H9 (cell line): Measurements from ENCODE around the gene SRSF2. TPM values are rescaled to one million over a fixed set of nuclear protein-coding genes. Genes with fewer than 3 reads are reported as not detected.

Source experiments
- DNase-seq: peaks from one replicate; pipeline ENCODE4 v3.0.0-alpha.2; 2017
- H2AFZ ChIP-seq: one replicate; pipeline ENCODE4 v1.6.1; 2013; ENCODE audit warnings: mild to moderate bottlenecking, low read length, control low read depth, moderate library complexity
- H2AK5ac ChIP-seq: 2 replicates; pipeline ENCODE4 v1.6.1; 2013; ENCODE audit warnings: low read length, control low read depth, mixed read lengths; ENCODE audit not compliant: insufficient read length
- H2BK120ac ChIP-seq: one replicate; pipeline ENCODE4 v1.6.1; 2013; ENCODE audit warnings: low read depth, mild to moderate bottlenecking, low read length, control low read depth, inconsistent platforms; ENCODE audit not compliant: poor library complexity, severe bottlenecking
- H2BK12ac ChIP-seq: 2 replicates; pipeline ENCODE4 v1.6.1; 2013; ENCODE audit warnings: low read length, control low read depth, mixed read lengths, low read depth; ENCODE audit not compliant: insufficient read length
- H2BK15ac ChIP-seq: 2 replicates; pipeline ENCODE4 v1.6.1; 2013; ENCODE audit warnings: low read depth, low read length, control low read depth
- H2BK20ac ChIP-seq: one replicate; pipeline ENCODE4 v1.6.1; 2013; ENCODE audit warnings: low read depth, mild to moderate bottlenecking, low read length, control low read depth, inconsistent platforms; ENCODE audit not compliant: poor library complexity, severe bottlenecking
- H2BK5ac ChIP-seq: 2 replicates; pipeline ENCODE4 v1.6.1; 2013; ENCODE audit warnings: low read length, control low read depth, mixed read lengths; ENCODE audit not compliant: insufficient read length
- H3K14ac ChIP-seq: 2 replicates; pipeline ENCODE4 v1.6.1; 2013; ENCODE audit warnings: low read length, control low read depth; ENCODE audit not compliant: insufficient read depth
- H3K18ac ChIP-seq: 2 replicates; pipeline ENCODE4 v1.6.1; 2013; ENCODE audit warnings: low read depth, mild to moderate bottlenecking, mixed read lengths, low read length, control low read depth; ENCODE audit not compliant: insufficient read length
- H3K23ac ChIP-seq: 2 replicates; pipeline ENCODE4 v1.6.1; 2013; ENCODE audit warnings: low read length, control low read depth, mixed read lengths, low read depth; ENCODE audit not compliant: insufficient read length
- H3K23me2 ChIP-seq: 2 replicates; pipeline ENCODE4 v1.6.1; 2013; ENCODE audit warnings: low read depth, mild to moderate bottlenecking, mixed read lengths, low read length, control low read depth; ENCODE audit not compliant: insufficient read length, poor library complexity, severe bottlenecking
- H3K27ac ChIP-seq: 2 replicates; pipeline ENCODE4 v1.5.1; 2013; ENCODE audit warnings: low read length, control low read depth, mixed read lengths, low read depth; ENCODE audit not compliant: insufficient read length
- H3K27me3 ChIP-seq: 2 replicates; pipeline ENCODE4 v1.6.1; 2013; ENCODE audit warnings: low read length, control low read depth, inconsistent platforms; ENCODE audit not compliant: insufficient read depth
- H3K4ac ChIP-seq: 2 replicates; pipeline ENCODE4 v1.6.1; 2013; ENCODE audit warnings: low read depth, mild to moderate bottlenecking, control low read depth, inconsistent platforms, low read length, moderate library complexity
- H3K4me1 ChIP-seq: 2 replicates; pipeline ENCODE4 v1.6.1; 2013; ENCODE audit warnings: low read length, control low read depth, inconsistent platforms; ENCODE audit not compliant: insufficient read depth
- H3K4me2 ChIP-seq: 2 replicates; pipeline ENCODE4 v1.6.1; 2013; ENCODE audit warnings: low read length, control low read depth, mixed read lengths; ENCODE audit not compliant: insufficient read length, insufficient read depth
- H3K56ac ChIP-seq: 2 replicates; pipeline ENCODE4 v1.6.1; 2013; ENCODE audit warnings: low read depth, mild to moderate bottlenecking, mixed read lengths, low read length, control low read depth; ENCODE audit not compliant: insufficient read length
- H3K79me1 ChIP-seq: 2 replicates; pipeline ENCODE4 v1.6.1; 2013; ENCODE audit warnings: low read depth, mild to moderate bottlenecking, moderate library complexity, low read length, control low read depth, inconsistent platforms; ENCODE audit not compliant: insufficient read depth, poor library complexity, severe bottlenecking
- H3K79me2 ChIP-seq: 2 replicates; pipeline ENCODE4 v1.6.1; 2013; ENCODE audit warnings: low read length, control low read depth, inconsistent platforms; ENCODE audit not compliant: insufficient read depth
- H3K9ac ChIP-seq: 2 replicates; pipeline ENCODE4 v1.6.1; 2013; ENCODE audit warnings: low read length, control low read depth, mixed read lengths; ENCODE audit not compliant: insufficient read length; ENCODE audit errors: extremely low read depth
- H3K9me3 ChIP-seq: one replicate; pipeline ENCODE4 v1.6.1; 2013; ENCODE audit warnings: low read depth, low read length, inconsistent platforms; ENCODE audit not compliant: control insufficient read depth
- H3T11ph ChIP-seq: one replicate; pipeline ENCODE4 v1.6.1; 2013; ENCODE audit warnings: mild to moderate bottlenecking, low read length, control low read depth, inconsistent platforms
- H4K20me1 ChIP-seq: one replicate; pipeline ENCODE4 v1.6.1; 2013; ENCODE audit not compliant: control insufficient read depth, insufficient read length, insufficient read depth
- H4K5ac ChIP-seq: 2 replicates; pipeline ENCODE4 v1.6.1; 2013; ENCODE audit warnings: low read depth, mild to moderate bottlenecking, mixed read lengths, low read length, control low read depth; ENCODE audit not compliant: insufficient read length
- H4K8ac ChIP-seq: replicated peaks from 2 replicates; pipeline ENCODE4 v1.6.1; 2013; ENCODE audit warnings: low read length, control low read depth, mixed read lengths, low read depth; ENCODE audit not compliant: insufficient read length
- H4K91ac ChIP-seq: 2 replicates; pipeline ENCODE4 v1.6.1; 2013; ENCODE audit warnings: low read depth, mild to moderate bottlenecking, moderate library complexity, mixed read lengths, low read length, control low read depth; ENCODE audit not compliant: insufficient read length
- H3K27ac Mint-ChIP-seq, 3 experiments: 2 replicates in 2 of 3; 3 replicates in 1 of 3; pipeline ENCODE4 v1.8.0; 2020 to 2021; ENCODE audit warnings: mixed read lengths in 3 of 3, mild to moderate bottlenecking in 1 of 3, moderate library complexity in 1 of 3
- H3K27me3 Mint-ChIP-seq: 2 replicates; pipeline ENCODE4 v1.8.0; 2021; ENCODE audit warnings: low read depth, mild to moderate bottlenecking, moderate library complexity, mixed read lengths
- H3K36me3 Mint-ChIP-seq, 3 experiments: 2 replicates in 2 of 3; 3 replicates in 1 of 3; pipeline ENCODE4 v1.8.0; 2020 to 2021; ENCODE audit warnings: low read depth in 3 of 3, mixed read lengths in 3 of 3; ENCODE audit not compliant: insufficient read depth in 1 of 3
- H3K4me1 Mint-ChIP-seq, 2 experiments: 2 replicates each; pipeline ENCODE4 v1.8.0; 2020; ENCODE audit warnings: mixed read lengths in 2 of 2
- H3K4me3 Mint-ChIP-seq, 2 experiments: 2 replicates in 1 of 2; 3 replicates in 1 of 2; pipeline ENCODE4 v1.8.0; 2020 to 2021; ENCODE audit warnings: mild to moderate bottlenecking in 2 of 2, mixed read lengths in 2 of 2, moderate library complexity in 1 of 2
- H3K9me3 Mint-ChIP-seq, 2 experiments: 2 replicates in 1 of 2; 3 replicates in 1 of 2; pipeline ENCODE4 v1.8.0; 2020; ENCODE audit warnings: mild to moderate bottlenecking in 2 of 2, mixed read lengths in 2 of 2, moderate library complexity in 1 of 2
- WGBS: extraction: QIAGEN DNeasy Blood & Tissue Kit; methylation state at CpG from one replicate; pipeline ENCODE4 v1.1.7; 2013; ENCODE audit warnings: missing lambda C conversion rate, low lambda C conversion rate, mixed read lengths; ENCODE audit not compliant: insufficient read length; ENCODE audit errors: extremely low coverage; 5-methylcytosine and 5-hydroxymethylcytosine counted together
- total RNA-seq: library from RNA; stranded (reverse); gene quantifications from 2 replicates; pipeline ENCODE4 v1.2.1, GENCODE V29; 2021
- TF ChIP-seq, protein P1 (sequence below): fragments of 200-600 bp; sonication (generic); conservative IDR thresholded peaks from 3 replicates; pipeline ENCODE4 v1.8.0; 2021; ENCODE audit warnings: antibody characterized with exemption, mild to moderate bottlenecking

SRSF2 gene
- total RNA-seq, 1 experiment from 2014 or later, result 578 TPM

DNA sequence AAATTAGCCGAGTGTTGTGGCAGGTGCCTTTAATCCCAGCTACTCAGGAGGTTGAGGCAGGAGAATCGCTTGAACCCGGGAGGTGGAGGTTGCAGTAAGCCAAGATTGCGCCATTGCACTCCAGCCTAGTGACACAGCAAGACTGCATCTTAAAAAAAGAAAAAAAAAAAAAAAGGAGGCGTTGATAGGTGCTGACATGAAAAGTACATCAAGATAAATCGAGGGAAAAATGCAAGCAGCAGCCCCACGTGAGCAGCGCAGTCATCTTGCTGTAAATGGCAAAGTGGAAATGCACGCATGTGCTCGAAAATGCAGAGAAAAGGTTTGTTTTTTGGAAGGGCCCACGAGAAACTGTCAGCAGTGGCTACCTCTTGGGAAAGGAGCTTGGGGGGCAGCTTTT, 47.3 kb downstream of the SRSF2 start:
- Histone ChIP-seq H3K4me2 (no peak overlapping the region), H3K79me2 (no peaks in the 10 kb centered on the region), H3K14ac (no peak overlapping the region), H3K27ac (no peak overlapping the region), H2AK5ac (no peak overlapping the region), H4K20me1 (no peaks in the 10 kb centered on the region), H3K56ac (no peak overlapping the region), H3K4ac (no peak overlapping the region), H3K18ac (no peak overlapping the region), H3T11ph (no peak overlapping the region), H2BK120ac (no peak overlapping the region), H3K23ac (no peak overlapping the region), H4K5ac (no peak overlapping the region), H4K91ac (no peak overlapping the region), H3K27me3 (no peaks in the 10 kb centered on the region), H2BK5ac (no peak overlapping the region), H3K9ac (no peak overlapping the region), H2BK15ac (no peak overlapping the region), H2AFZ (no peak overlapping the region), H3K9me3 (no peaks in the 10 kb centered on the region), H4K8ac (no peak overlapping the region), H3K23me2 (no peaks in the 10 kb centered on the region), H2BK20ac (no peak overlapping the region), H3K4me1 (peaks cover 3% of the 10 kb centered on the region; the same call in 1 of the 2 replicates), H2BK12ac (no peak overlapping the region), H3K79me1 (no peaks in the 10 kb centered on the region)
- TF ChIP-seq, protein P1, sequence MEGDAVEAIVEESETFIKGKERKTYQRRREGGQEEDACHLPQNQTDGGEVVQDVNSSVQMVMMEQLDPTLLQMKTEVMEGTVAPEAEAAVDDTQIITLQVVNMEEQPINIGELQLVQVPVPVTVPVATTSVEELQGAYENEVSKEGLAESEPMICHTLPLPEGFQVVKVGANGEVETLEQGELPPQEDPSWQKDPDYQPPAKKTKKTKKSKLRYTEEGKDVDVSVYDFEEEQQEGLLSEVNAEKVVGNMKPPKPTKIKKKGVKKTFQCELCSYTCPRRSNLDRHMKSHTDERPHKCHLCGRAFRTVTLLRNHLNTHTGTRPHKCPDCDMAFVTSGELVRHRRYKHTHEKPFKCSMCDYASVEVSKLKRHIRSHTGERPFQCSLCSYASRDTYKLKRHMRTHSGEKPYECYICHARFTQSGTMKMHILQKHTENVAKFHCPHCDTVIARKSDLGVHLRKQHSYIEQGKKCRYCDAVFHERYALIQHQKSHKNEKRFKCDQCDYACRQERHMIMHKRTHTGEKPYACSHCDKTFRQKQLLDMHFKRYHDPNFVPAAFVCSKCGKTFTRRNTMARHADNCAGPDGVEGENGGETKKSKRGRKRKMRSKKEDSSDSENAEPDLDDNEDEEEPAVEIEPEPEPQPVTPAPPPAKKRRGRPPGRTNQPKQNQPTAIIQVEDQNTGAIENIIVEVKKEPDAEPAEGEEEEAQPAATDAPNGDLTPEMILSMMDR, result no peak
- Mint-ChIP-seq H3K9me3 (no peaks in the 10 kb centered on the region), H3K4me1 (peaks cover 16 to 36% of the 10 kb centered on the region in 2 experiments), H3K27ac (no peak overlapping the region), H3K36me3 (no peaks in the 10 kb centered on the region), H3K27me3 (no peaks in the 10 kb centered on the region), H3K4me3 (no peak overlapping the region)
- no CpG with 5 or more reads among the region's 11 CpGs for WGBS
- no peak for DNase-seq
